Kidney epithelial cell (primary cell): ENCODE data around the gene TMEFF1. TPM values are rescaled to one million over a fixed set of nuclear protein-coding genes. Genes with fewer than 3 reads are reported as not detected.
A peak's percentile ranks its signal among the peaks of the same experiment; 100 is the strongest.

ENCODE experiments used
- DNase-seq: peaks from one replicate; pipeline ENCODE4 v3.0.0-alpha.2; 2010; ENCODE audit warnings: low read depth
- H3K27me3 ChIP-seq: 2 replicates; pipeline ENCODE4 v1.6.0; 2011; ENCODE audit warnings: low read length; ENCODE audit not compliant: control insufficient read depth, insufficient read depth
- H3K36me3 ChIP-seq: 2 replicates; pipeline ENCODE4 v1.5.1; 2011; ENCODE audit warnings: low read length; ENCODE audit not compliant: control insufficient read depth, insufficient read depth
- H3K4me3 ChIP-seq: 2 replicates; pipeline ENCODE4 v1.5.1; 2011; ENCODE audit warnings: low read depth, mild to moderate bottlenecking, control low read depth, low read length
- CTCF ChIP-seq: IDR thresholded peaks from 2 replicates; pipeline ENCODE4 v1.5.1; 2011; ENCODE audit warnings: mild to moderate bottlenecking, moderate library complexity, low read length, control low read depth, inconsistent platforms; ENCODE audit not compliant: insufficient read depth, poor library complexity, severe bottlenecking
- total RNA-seq: library from RNA; depleted of rRNA; stranded (reverse); fragments of >200 nt; gene quantifications from 2 replicates; pipeline ENCODE4 v1.2.3, GENCODE V29; 2015

TMEFF1 gene
- total RNA-seq, 1 donor from 2014 or later, result 23.4 TPM

DNA sequence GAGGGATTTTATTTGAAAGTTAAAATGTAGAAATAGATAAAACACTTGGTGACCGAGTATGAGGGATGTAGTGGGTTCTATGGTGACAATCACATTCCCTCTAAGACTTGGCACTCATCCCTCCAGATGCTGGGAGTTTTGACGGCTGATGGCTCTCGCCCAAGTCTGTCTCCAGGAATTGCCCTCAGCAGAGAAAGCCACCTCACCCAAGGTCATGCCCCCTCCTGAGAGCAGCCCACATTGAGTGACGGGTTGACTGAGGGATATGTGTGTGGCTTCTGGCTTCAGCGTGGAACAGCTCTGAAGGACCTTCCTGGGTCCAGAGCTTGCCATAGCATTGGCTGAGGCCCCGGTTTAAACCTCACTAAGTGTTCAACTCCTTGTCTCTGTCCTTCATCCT is 124.3 kb downstream of the TMEFF1 start:
- Histone ChIP-seq H3K36me3 (no peaks in the 10 kb centered on the region), H3K27me3 (no peaks in the 10 kb centered on the region), H3K4me3 (no peak overlapping the region)
- no peak for DNase-seq
- no peak for TF ChIP-seq CTCF

GRCh38 chr9:100598641-100599145 is 125.7 kb downstream of the TMEFF1 start:
- peak overlapping the region; percentile 39 for H3K4me3 ChIP-seq
- no peak for TF ChIP-seq CTCF
- H3K27me3 ChIP-seq, result no peaks in the 10 kb centered on the region
- DNase-seq, result no peak
- H3K36me3 ChIP-seq, result no peaks in the 10 kb centered on the region

DNA sequence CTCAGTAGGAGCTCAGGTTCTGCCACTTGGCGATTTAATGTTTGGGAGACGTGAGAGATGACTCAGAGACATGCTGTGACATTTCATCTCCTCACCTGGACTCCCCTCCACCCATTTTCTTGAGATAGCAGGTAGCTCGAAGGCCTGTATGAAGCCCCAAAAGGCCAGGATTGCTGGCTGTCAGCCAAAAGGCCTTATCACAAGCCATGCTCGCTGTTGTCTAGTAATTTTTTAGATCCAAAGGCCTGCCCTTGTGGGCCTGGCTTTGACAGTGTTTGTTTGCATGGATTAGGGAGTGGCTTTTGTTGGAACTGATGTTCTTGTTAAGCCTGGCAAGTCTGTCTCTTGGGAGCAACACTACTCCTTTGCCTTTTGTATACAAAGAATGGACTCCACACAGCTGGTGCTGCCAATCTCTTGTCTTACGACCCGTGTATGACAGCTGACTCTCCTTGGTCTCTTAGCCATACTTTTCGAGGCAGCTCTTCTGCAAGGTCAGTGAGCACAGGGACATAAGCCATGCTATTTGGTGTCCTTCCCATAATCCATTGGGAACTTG is 127.7 kb downstream of the TMEFF1 start:
- DNase-seq, result no peak
- Histone ChIP-seq H3K27me3 (no peaks in the 10 kb centered on the region), H3K4me3 (no peak overlapping the region), H3K36me3 (no peaks in the 10 kb centered on the region)
- TF ChIP-seq CTCF, result no peak

GRCh38 chr9:100601216-100601615 is 128.3 kb downstream of the TMEFF1 start:
- Histone ChIP-seq H3K36me3 (no peaks in the 10 kb centered on the region), H3K27me3 (no peaks in the 10 kb centered on the region), H3K4me3 (no peak overlapping the region)
- peak; percentile 76 for TF ChIP-seq CTCF
- no peak for DNase-seq

GRCh38 chr9:100602342-100602801 is 129.4 kb downstream of the TMEFF1 start:
- TF ChIP-seq CTCF, result peak; percentile 66
- no peaks in the 10 kb centered on the region for H3K27me3 ChIP-seq
- no peaks in the 10 kb centered on the region for H3K36me3 ChIP-seq
- H3K4me3 ChIP-seq, result no peak overlapping the region
- peak; percentile 51 for DNase-seq

GRCh38 chr9:100605405-100605804 is 132.5 kb downstream of the TMEFF1 start:
- no peak for DNase-seq
- no peaks in the 10 kb centered on the region for H3K36me3 ChIP-seq
- no peak for TF ChIP-seq CTCF
- H3K4me3 ChIP-seq, result no peak overlapping the region
- H3K27me3 ChIP-seq, result no peaks in the 10 kb centered on the region
